Subcutaneous adipose tissue (tissue), 4 donors: ENCODE results near the gene CCDC136. TPM values are rescaled to one million over a fixed set of nuclear protein-coding genes. Genes with fewer than 3 reads are reported as not detected.

ENCODE experiments used
- total RNA-seq, 4 donors: library from RNA; depleted of rRNA; stranded (reverse); fragments of >200 nt; gene quantifications; one replicate each; pipeline ENCODE4 v1.1.0, GENCODE V29; 2016
- TF ChIP-seq, protein P1 (sequence below): fragments of 450-650 bp; IDR thresholded peaks from one replicate; pipeline ENCODE4 v1.5.1; 2016; ENCODE audit warnings: low read depth, mild to moderate bottlenecking, control low read depth, antibody characterized with exemption, moderate library complexity

CCDC136 gene
- total RNA-seq, 4 donors from 2014 or later, result 2.6 to 6.6 (median 3.1) TPM

DNA sequence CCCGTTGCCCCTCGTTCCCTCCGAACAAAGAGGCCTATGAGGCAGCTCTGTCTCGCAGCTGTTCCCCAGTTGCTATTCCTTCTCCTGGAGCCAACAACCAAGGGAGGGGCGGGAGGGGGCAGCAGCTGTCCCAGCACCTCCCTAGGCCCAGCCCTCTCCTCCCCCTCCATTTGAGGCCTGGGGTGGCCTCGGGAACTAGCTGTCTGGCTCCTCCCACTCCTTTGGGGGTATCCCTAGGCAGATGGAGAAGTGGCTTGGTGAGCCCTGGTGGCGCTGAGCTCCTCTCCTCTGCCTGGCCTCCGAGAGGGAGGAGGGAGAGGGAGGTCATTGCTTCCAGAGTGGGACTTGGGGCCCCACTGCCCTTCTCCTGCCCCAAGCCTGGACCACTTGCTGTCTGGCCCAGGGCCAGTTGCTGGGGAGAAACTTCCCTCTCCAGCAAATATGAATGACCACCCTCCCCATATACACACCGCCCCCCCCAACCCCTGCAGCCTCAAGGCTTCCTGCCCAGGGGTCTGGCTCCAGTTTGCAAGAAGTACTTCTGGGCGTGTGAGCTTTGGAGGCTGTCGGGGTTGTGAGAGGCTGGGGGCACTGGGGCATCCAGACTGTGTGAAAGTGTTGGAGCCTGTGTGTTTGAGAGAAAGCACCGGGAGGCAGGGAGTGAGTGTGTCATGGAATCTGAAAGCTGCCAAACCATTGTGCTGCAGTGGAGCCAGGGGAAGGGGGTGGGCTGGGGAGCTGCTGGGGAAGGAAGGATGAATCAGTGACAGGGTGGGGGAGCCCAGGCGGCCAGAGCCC lies 41.6 kb downstream of the CCDC136 start:
- TF ChIP-seq, protein P1, sequence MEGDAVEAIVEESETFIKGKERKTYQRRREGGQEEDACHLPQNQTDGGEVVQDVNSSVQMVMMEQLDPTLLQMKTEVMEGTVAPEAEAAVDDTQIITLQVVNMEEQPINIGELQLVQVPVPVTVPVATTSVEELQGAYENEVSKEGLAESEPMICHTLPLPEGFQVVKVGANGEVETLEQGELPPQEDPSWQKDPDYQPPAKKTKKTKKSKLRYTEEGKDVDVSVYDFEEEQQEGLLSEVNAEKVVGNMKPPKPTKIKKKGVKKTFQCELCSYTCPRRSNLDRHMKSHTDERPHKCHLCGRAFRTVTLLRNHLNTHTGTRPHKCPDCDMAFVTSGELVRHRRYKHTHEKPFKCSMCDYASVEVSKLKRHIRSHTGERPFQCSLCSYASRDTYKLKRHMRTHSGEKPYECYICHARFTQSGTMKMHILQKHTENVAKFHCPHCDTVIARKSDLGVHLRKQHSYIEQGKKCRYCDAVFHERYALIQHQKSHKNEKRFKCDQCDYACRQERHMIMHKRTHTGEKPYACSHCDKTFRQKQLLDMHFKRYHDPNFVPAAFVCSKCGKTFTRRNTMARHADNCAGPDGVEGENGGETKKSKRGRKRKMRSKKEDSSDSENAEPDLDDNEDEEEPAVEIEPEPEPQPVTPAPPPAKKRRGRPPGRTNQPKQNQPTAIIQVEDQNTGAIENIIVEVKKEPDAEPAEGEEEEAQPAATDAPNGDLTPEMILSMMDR, result no peak

DNA sequence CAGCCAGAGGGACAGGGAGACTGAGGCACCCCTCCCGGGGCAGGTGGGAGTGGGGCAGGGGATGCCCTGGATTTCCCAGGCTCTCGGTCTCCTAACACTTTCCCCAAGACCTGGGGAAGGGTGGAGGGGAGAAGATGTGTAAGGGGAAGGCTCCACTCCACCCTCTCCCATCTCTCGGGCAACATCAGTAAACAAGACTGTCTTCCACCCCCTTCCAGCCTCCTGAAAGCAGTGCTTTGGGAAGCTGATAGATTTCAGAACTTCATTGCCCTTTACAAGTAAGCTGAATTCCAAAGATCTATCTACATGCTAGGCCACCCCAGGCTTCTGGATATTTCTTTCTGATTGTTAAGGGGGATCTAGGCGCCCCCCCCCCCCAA lies 42.2 kb downstream of the CCDC136 start:
- TF ChIP-seq, protein P1, result no peak

DNA sequence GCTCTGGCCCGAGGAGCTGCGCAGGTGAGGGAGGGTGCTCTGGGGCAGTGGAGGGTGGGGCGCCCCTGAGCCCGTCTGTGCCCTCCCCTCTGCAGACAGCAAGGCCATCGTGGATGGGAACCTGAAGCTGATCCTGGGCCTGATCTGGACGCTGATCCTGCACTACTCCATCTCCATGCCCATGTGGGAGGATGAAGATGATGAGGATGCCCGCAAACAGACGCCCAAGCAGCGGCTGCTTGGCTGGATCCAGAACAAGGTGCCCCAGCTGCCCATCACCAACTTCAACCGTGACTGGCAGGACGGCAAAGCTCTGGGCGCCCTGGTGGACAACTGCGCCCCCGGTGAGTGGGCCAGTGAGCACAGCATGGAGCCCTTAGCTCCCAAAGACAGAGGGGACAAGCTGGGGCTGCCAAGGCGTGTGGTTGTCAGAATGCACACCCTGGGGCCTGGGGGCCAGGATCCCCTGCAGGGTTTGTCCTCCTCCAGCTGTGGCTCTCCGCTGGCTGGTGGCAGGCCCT lies 43.5 kb downstream of the CCDC136 start:
- TF ChIP-seq, protein P1, result no peak

DNA sequence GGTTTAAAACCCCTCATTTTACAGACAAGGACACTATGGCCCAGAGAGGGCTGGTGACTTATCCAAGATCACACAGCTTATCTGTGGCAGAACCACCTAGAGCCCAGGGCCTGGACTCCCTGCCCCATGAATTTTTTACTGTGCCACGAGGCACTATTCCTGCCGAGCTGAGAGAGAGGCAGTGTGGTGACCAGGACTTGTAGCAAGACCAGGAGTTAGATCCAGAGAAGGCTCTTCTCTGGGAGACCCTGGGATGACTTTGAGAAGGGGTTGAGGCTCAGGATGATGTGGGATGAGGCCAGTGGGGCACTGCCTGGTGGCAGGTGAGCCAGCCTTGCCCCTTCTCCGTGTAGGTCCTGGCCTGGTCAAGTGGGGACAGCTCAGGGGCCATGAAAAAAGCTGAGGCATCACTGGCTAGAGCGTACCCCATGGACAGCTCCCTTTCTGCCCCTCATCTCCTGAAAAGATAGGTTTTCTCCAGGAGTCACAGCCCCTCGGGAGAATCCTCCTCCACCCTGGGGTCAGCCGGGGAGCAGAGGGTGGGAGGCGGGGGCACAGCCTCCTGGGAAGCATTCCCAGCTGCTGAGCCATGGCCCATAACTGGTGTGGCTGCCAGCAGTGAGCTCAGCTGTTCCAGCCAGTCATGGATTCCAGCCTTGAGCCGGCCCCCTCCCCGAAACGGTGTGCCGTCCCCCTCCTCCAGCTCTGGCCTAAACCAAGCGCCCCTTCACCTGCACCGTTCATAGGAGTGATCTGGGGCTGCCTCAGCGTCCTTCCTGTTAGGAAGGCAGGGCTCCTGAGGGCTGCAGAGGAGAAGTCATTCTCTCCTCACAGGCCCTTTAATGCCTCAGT lies 44.2 kb downstream of the CCDC136 start:
- TF ChIP-seq, protein P1, result no peak

DNA sequence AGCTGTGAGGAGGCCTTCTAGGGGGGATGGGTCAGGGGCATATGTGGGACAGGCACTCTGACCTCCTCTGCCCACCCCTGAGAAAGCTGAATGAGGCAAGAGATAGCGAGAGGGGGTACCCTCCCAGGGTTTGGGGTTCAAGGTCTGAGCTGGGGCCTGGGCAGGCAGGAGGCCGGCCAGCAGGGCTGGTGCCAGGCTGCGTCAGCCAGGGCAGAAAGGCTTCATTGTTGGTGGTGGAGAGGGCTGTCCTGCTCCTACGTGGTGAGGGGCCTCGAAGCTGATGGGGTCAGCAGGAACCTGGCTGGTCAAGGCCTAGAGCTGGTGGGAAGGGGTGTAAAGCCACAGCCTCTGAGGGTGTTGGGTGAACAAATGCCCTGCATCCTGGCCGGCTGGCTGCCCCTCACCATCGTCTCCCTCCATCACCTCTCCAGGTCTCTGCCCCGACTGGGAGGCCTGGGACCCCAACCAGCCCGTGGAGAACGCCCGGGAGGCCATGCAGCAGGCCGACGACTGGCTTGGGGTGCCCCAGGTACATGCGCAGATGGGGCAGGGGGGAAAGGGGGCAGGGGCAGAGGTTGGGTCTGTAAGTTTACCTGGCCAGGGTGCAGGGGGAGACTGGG lies 45.1 kb downstream of the CCDC136 start:
- TF ChIP-seq, protein P1, result no peak

DNA sequence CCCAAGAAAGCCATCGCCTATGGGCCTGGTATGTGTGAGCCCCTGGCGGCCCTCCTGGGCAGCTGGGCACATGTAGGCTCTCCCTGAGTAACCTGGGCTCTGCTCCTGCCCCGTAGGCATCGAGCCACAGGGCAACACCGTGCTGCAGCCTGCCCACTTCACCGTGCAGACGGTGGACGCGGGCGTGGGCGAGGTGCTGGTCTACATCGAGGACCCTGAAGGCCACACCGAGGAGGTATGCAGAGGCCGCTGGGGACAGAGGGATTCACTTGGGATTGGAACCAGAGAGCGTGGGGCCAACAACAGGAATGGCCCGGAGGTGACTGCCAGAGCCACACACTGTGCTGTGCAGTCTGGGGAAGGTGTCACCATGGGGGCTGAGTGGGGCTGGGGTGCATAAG lies 45.8 kb downstream of the CCDC136 start:
- TF ChIP-seq, protein P1, result no peak
